ENCODE measurements around the gene ACBD6. TPM values are rescaled to one million over a fixed set of nuclear protein-coding genes. Genes with fewer than 3 reads are reported as not detected.

Gene ACBD6
- total and polyA plus RNA-seq, 4 experiments from 2014 or later = 31.7 to 64.2 (median 44.9) TPM

DNA sequence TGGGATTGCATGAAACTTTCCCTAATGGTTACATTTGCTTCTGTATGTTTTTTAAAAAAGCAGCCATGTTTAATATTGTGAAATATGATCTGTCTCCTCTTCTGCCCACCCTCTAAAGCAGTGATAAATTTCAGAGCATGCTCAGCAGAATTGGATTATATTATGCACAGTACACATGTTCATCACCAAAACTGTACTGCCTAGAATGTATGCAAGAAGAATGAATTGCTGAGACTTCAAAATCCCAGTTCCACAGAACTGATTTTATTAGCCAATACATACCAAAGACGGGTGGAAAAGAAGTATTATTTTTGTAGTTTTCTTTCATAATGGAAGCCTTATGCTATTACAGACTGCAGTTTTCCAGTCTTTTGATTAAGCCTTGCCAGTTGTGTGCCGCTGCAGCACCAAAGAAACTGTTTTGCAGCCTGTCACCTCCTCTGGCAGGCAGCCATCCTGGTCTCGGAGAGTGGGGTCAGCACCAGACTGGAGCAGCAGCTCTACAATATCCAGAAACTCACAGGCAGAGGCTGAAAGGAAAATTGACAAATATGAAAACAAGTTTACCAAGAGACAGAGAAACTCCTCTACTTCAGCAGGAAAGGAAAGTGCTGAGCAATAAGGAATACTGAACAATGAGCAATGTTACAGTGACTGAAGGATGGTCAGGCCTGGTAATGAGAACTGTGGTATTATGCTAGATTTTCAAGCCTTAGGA, 214.2 kb downstream of the ACBD6 start:
- H3K36me3 ChIP-seq (ENCODE audit: insufficient read depth, low read length) = no peaks in the 10 kb centered on the region
- no peak for DNase-seq
- peak overlapping the region in 1 of 8 donors; percentile 16 for H3K4me3 Mint-ChIP-seq
- H3K27me3 ChIP-seq (ENCODE audit: insufficient read depth, low read length) = no peaks in the 10 kb centered on the region
- H3K9me3 ChIP-seq (ENCODE audit: control insufficient read depth in 1 of 2, low read length in 2 of 2) = no peaks in the 10 kb centered on the region
- H3K27ac Mint-ChIP-seq = peak overlapping the region in 1 of 7 donors; percentile 57
- no peaks in the 10 kb centered on the region for H3K27me3 Mint-ChIP-seq
- H3K4me3 ChIP-seq (ENCODE audit: low read length in 2 of 2) = no peak overlapping the region
- ChIA-PET CTCF (ENCODE audit: partially characterized antibody) (no interaction called here), POLR2A (ENCODE audit: partially characterized antibody) (no interaction called here)
- H3K9me3 Mint-ChIP-seq = peaks cover 0 to 5% (median 0%) of the 10 kb centered on the region in 8 donors
- H3K4me1 Mint-ChIP-seq = peaks cover 18 to 29% (median 23%) of the 10 kb centered on the region in 4 donors
- H3K36me3 Mint-ChIP-seq = peaks cover 38 to 41% of the 10 kb centered on the region in 2 donors
- peaks cover 19% of the 10 kb centered on the region for H3K4me1 ChIP-seq (ENCODE audit: insufficient read depth, low read length)
- no peak overlapping the region for H3K27ac ChIP-seq (ENCODE audit: low read depth, low read length)
- intact Hi-C loops (cut with micrococcal nuclease) = no loop called here

- Mint-ChIP-seq H3K4me3 (no peak overlapping the region), H3K9me3 (no peaks in the 10 kb centered on the region), H3K36me3 (peaks cover 36 to 42% of the 10 kb centered on the region in 2 donors), H3K27ac (no peak overlapping the region), H3K27me3 (no peaks in the 10 kb centered on the region), H3K4me1 (peaks cover 18 to 29% (median 22%) of the 10 kb centered on the region in 4 donors)
- no peaks in the 10 kb centered on the region for H3K36me3 ChIP-seq (ENCODE audit: insufficient read depth, low read length)
- POLR2A ChIA-PET (ENCODE audit: partially characterized antibody) = no interaction called here
- no peak for DNase-seq
- H3K4me1 ChIP-seq (ENCODE audit: insufficient read depth, low read length) = peaks cover 19% of the 10 kb centered on the region
- no peak overlapping the region for H3K27ac ChIP-seq (ENCODE audit: low read depth, low read length)
- CTCF ChIA-PET (ENCODE audit: partially characterized antibody) = interaction anchor here (0.6 kb wide), 1 partner anchor 15 kb away, joined by 4 read pairs; no protein-coding TSS in a partner anchor
- no peaks in the 10 kb centered on the region for H3K9me3 ChIP-seq (ENCODE audit: control insufficient read depth in 1 of 2, low read length in 2 of 2)
- intact Hi-C loops (cut with micrococcal nuclease) = no loop called here
- H3K27me3 ChIP-seq (ENCODE audit: insufficient read depth, low read length) = no peaks in the 10 kb centered on the region
- H3K4me3 ChIP-seq (ENCODE audit: low read length in 2 of 2) = no peak overlapping the region
Measured at GRCh38 chr1:180286417-180286816, 216.0 kb downstream of the ACBD6 start.

DNA sequence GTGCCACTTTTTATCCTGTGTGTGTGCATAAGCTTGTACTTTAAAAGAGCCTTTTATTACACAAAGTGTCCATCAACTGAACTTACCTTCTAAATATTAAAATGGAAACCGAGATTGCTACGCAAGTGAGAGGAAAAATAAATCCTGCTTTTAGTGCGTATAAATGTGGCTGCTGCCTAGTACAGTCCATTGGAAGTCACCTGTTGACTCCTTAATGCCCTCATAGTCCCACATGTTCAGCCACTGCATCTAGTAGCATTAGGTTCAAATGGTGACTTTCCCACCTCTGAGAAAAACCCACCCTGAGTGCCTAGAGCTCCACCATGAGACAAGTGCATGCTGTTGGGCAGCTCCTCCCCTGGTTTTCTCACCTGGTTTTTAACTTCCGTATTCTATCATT, 219.3 kb downstream of the ACBD6 start:
- Histone ChIP-seq H3K4me1 (ENCODE audit: insufficient read depth, low read length) (no peaks in the 10 kb centered on the region), H3K4me3 (ENCODE audit: low read length in 2 of 2) (no peak overlapping the region), H3K27ac (ENCODE audit: low read depth, low read length) (no peak overlapping the region), H3K27me3 (ENCODE audit: insufficient read depth, low read length) (no peaks in the 10 kb centered on the region), H3K36me3 (ENCODE audit: insufficient read depth, low read length) (no peaks in the 10 kb centered on the region), H3K9me3 (ENCODE audit: control insufficient read depth in 1 of 2, low read length in 2 of 2) (no peaks in the 10 kb centered on the region)
- Mint-ChIP-seq H3K27ac (peak overlapping the region in 1 of 7 donors; percentile 63), H3K27me3 (no peaks in the 10 kb centered on the region), H3K4me1 (peaks cover 0 to 2% (median 0%) of the 10 kb centered on the region in 4 donors), H3K9me3 (no peaks in the 10 kb centered on the region), H3K36me3 (peaks cover 43 to 55% of the 10 kb centered on the region in 2 donors), H3K4me3 (no peak overlapping the region)
- ChIA-PET CTCF (ENCODE audit: partially characterized antibody) (interaction anchor here (0.6 to 1.4 kb wide), 2 partner anchors 30 to 475 kb away, joined by 3 to 4 read pairs; no protein-coding TSS in a partner anchor), POLR2A (ENCODE audit: partially characterized antibody) (no interaction called here)
- intact Hi-C loops (cut with micrococcal nuclease) = no loop called here
- no peak for DNase-seq

DNA sequence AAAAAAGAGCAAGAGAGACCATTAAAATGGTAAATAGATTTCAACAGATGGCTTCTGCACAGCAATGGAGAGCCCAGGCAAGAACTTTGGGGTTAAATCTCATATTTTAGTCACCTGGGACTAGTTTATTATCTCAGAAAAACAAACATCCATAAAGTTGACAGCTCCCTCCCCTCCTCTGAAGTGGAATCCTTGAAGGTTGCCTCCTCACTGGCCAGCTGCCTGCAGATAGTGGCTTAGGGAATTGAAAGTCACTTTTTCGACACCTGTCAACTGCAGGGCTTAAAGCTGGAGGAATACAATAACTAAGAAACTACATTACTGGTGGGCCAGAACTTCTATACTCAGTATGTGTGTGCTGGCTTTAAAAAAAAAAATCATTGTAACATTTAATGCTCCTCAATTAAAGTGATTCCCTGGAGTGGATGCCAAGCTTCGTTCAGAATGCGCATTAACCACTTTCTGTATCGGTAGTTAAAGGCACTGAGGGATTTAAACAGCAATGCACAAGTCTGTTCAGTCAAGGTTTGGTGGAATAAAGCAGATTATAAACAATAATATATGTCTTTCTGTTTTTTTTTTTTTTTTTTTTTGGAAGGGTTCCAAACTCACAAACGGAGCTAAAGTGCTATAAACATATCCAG, 219.9 kb downstream of the ACBD6 start:
- Mint-ChIP-seq H3K4me3 (no peak overlapping the region), H3K27me3 (no peaks in the 10 kb centered on the region), H3K27ac (peak overlapping the region in 2 of 7 donors; percentile 54 to 90), H3K36me3 (peaks cover 44 to 55% of the 10 kb centered on the region in 2 donors), H3K4me1 (no peaks in the 10 kb centered on the region), H3K9me3 (no peaks in the 10 kb centered on the region)
- DNase-seq = no peak
- Histone ChIP-seq H3K27me3 (ENCODE audit: insufficient read depth, low read length) (no peaks in the 10 kb centered on the region), H3K4me1 (ENCODE audit: insufficient read depth, low read length) (no peaks in the 10 kb centered on the region), H3K9me3 (ENCODE audit: control insufficient read depth in 1 of 2, low read length in 2 of 2) (no peaks in the 10 kb centered on the region), H3K4me3 (ENCODE audit: low read length in 2 of 2) (no peak overlapping the region), H3K36me3 (ENCODE audit: insufficient read depth, low read length) (no peaks in the 10 kb centered on the region), H3K27ac (ENCODE audit: low read depth, low read length) (no peak overlapping the region)
- CTCF ChIA-PET (ENCODE audit: partially characterized antibody) = interaction anchor here (0.6 to 1.4 kb wide), 3 partner anchors 30 to 475 kb away, joined by 3 to 4 read pairs (median 3); no protein-coding TSS in a partner anchor
- POLR2A ChIA-PET (ENCODE audit: partially characterized antibody) = no interaction called here
- intact Hi-C loops (cut with micrococcal nuclease) = no loop called here

DNA sequence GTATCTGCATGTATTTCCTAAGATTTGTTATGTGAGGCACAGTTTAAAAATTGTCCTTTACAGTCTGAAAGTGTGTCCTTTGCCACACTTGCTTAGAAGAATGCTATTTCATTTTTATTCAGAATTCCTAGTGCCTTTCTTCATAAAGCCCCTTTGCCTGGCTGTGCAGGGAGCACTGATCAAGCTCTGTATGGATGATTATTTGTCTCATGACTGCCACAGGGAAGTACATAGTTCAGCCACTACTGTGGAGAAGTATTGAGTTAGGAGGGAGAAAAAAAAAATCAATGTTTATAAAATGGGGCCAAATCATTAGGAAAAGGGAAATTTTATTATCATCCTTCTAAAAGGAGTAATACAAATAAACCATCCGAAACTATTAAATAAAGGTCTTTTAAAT, 220.9 kb downstream of the ACBD6 start:
- CTCF ChIA-PET (ENCODE audit: partially characterized antibody) = interaction anchor here (1.4 kb wide), 1 partner anchor 29 kb away, joined by 4 read pairs; no protein-coding TSS in a partner anchor
- H3K4me1 Mint-ChIP-seq = no peaks in the 10 kb centered on the region
- no peaks in the 10 kb centered on the region for H3K27me3 Mint-ChIP-seq
- POLR2A ChIA-PET (ENCODE audit: partially characterized antibody) = no interaction called here
- no peaks in the 10 kb centered on the region for H3K4me1 ChIP-seq (ENCODE audit: insufficient read depth, low read length)
- intact Hi-C loops (cut with micrococcal nuclease) = no loop called here
- no peak overlapping the region for H3K4me3 Mint-ChIP-seq
- no peak for DNase-seq
- no peaks in the 10 kb centered on the region for H3K27me3 ChIP-seq (ENCODE audit: insufficient read depth, low read length)
- no peak overlapping the region for H3K27ac Mint-ChIP-seq
- H3K9me3 Mint-ChIP-seq = no peaks in the 10 kb centered on the region
- no peaks in the 10 kb centered on the region for H3K36me3 ChIP-seq (ENCODE audit: insufficient read depth, low read length)
- no peaks in the 10 kb centered on the region for H3K9me3 ChIP-seq (ENCODE audit: control insufficient read depth in 1 of 2, low read length in 2 of 2)
- H3K27ac ChIP-seq (ENCODE audit: low read depth, low read length) = no peak overlapping the region
- peaks cover 48 to 51% of the 10 kb centered on the region in 2 donors for H3K36me3 Mint-ChIP-seq
- no peak overlapping the region for H3K4me3 ChIP-seq (ENCODE audit: low read length in 2 of 2)

GRCh38 chr1:180280617-180281016, 221.8 kb downstream of the ACBD6 start:
- Histone ChIP-seq H3K4me1 (ENCODE audit: insufficient read depth, low read length) (no peaks in the 10 kb centered on the region), H3K36me3 (ENCODE audit: insufficient read depth, low read length) (no peaks in the 10 kb centered on the region), H3K9me3 (ENCODE audit: control insufficient read depth in 1 of 2, low read length in 2 of 2) (no peaks in the 10 kb centered on the region), H3K27ac (ENCODE audit: low read depth, low read length) (no peak overlapping the region), H3K4me3 (ENCODE audit: low read length in 2 of 2) (no peak overlapping the region), H3K27me3 (ENCODE audit: insufficient read depth, low read length) (no peaks in the 10 kb centered on the region)
- intact Hi-C loops (cut with micrococcal nuclease) = no loop called here
- peaks cover 46 to 60% of the 10 kb centered on the region in 2 donors for H3K36me3 Mint-ChIP-seq
- DNase-seq = no peak
- no peak overlapping the region for H3K4me3 Mint-ChIP-seq
- POLR2A ChIA-PET (ENCODE audit: partially characterized antibody) = no interaction called here
- peak overlapping the region in 2 of 7 donors; percentile 17 to 32 for H3K27ac Mint-ChIP-seq
- no peaks in the 10 kb centered on the region for H3K9me3 Mint-ChIP-seq
- no peaks in the 10 kb centered on the region for H3K4me1 Mint-ChIP-seq
- CTCF ChIA-PET (ENCODE audit: partially characterized antibody) = no interaction called here
- H3K27me3 Mint-ChIP-seq = no peaks in the 10 kb centered on the region

DNA sequence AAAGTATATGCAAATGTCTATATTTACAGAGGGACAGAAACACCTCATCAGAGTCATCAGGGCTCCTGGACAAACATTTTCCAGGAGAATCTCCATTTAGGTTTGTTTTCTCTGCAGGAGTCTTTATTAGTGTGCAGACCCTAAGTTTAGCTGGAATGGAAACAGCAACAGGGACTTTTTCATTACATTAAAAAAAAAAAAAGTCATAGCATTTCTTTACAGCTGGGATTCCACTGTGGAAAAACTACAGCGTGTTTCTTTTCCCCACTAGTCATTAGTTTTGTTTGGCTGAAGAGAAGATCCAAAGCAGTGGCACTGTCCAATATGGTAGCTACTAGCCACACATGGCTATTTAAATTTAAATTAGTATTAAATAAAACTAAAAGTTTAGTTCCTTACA, 222.7 kb downstream of the ACBD6 start:
- H3K36me3 ChIP-seq (ENCODE audit: insufficient read depth, low read length) = no peaks in the 10 kb centered on the region
- Mint-ChIP-seq H3K27ac (no peak overlapping the region), H3K4me3 (no peak overlapping the region), H3K9me3 (no peaks in the 10 kb centered on the region), H3K4me1 (no peaks in the 10 kb centered on the region), H3K27me3 (no peaks in the 10 kb centered on the region), H3K36me3 (peaks cover 48 to 60% of the 10 kb centered on the region in 2 donors)
- DNase-seq = no peak
- no peaks in the 10 kb centered on the region for H3K27me3 ChIP-seq (ENCODE audit: insufficient read depth, low read length)
- H3K4me3 ChIP-seq (ENCODE audit: low read length in 2 of 2) = no peak overlapping the region
- intact Hi-C loops (cut with micrococcal nuclease) = no loop called here
- H3K9me3 ChIP-seq (ENCODE audit: control insufficient read depth in 1 of 2, low read length in 2 of 2) = no peaks in the 10 kb centered on the region
- POLR2A ChIA-PET (ENCODE audit: partially characterized antibody) = no interaction called here
- no peak overlapping the region for H3K27ac ChIP-seq (ENCODE audit: low read depth, low read length)
- no peaks in the 10 kb centered on the region for H3K4me1 ChIP-seq (ENCODE audit: insufficient read depth, low read length)
- CTCF ChIA-PET (ENCODE audit: partially characterized antibody) = interaction anchor here (1.7 kb wide), 1 partner anchor 28 kb away, joined by 3 read pairs; no protein-coding TSS in a partner anchor

Measured in CD4-positive, alpha-beta memory T cell (primary cell).